PFSK-1 (cell line): ENCODE data around the gene TXLNB.

Experiments used
- FOXP2 ChIP-seq: optimal IDR thresholded peaks from 2 replicates; pipeline ENCODE3; 2011; ENCODE audit warnings: borderline replicate concordance, control low read depth, inconsistent platforms; ENCODE audit not compliant: insufficient read depth; ENCODE audit errors: extremely low read length, extremely low read depth
- POLR2AphosphoS5 ChIP-seq: IDR thresholded peaks from 2 replicates; pipeline ENCODE4 v1.6.1; 2012; ENCODE audit warnings: low read depth, mild to moderate bottlenecking, control low read depth, low read length, moderate library complexity
- REST ChIP-seq, 2 experiments: IDR thresholded peaks; 2 replicates each; pipeline versions ENCODE4 v1.6.1 to v1.8.0; 2011 to 2012; ENCODE audit warnings: low read depth in 2 of 2, low read length in 2 of 2, control low read depth in 1 of 2, inconsistent platforms in 1 of 2, mild to moderate bottlenecking in 1 of 2, moderate library complexity in 1 of 2; ENCODE audit not compliant: insufficient read depth in 1 of 2
- SIN3A ChIP-seq: IDR thresholded peaks from 2 replicates; pipeline ENCODE4 v1.6.1; 2012; ENCODE audit warnings: mild to moderate bottlenecking, low read length, moderate library complexity, borderline replicate concordance; ENCODE audit not compliant: insufficient read depth
- TAF1 ChIP-seq: IDR thresholded peaks from 2 replicates; pipeline ENCODE4 v1.6.1; 2012; ENCODE audit warnings: low read length, control low read depth, borderline replicate concordance; ENCODE audit not compliant: insufficient read depth

The TXLNB gene

GRCh38 chr6:139311831-139312230, 20.0 kb upstream of the TXLNB start:
- TF ChIP-seq REST (IDR thresholded peaks at IDR 0.05; ENCODE audit: insufficient read depth in 1 of 2, low read depth in 2 of 2, low read length in 2 of 2) = no peak
- TF ChIP-seq POLR2AphosphoS5 = no peak
- no peak for TF ChIP-seq SIN3A
- no peak for TF ChIP-seq FOXP2
- no peak for TF ChIP-seq TAF1

DNA sequence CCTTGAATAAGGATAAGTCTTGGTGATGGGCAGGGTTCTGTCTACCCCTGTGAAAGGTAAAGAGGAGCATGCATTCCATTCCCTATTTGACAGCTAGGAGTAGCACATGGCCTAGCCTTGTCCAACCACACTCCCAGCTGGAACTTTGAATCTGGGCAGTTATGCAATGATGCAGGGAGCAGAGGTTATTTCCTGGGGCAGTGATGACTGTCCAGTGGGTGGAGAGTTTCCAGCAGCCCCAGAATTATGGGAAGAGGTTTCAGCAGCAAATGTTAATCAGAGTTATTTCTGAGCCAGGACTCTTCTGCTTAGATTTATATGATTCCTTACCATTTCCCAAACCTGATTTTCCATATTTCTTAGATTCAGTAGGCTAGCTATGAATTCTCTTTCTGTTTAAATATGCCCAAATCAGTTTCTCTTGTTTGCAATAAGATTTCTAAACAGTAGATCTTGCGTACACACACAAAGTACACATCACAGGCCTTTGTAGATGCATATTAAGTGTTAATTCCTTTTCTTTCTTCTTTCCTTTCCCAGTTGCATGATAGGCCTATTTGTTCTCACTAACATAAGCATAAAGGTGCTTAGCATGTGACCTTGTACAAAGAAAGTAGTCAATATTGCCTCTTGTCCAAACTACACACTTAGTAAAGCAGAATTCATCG, 17.3 kb upstream of the TXLNB start:
- TF ChIP-seq REST (IDR thresholded peaks at IDR 0.05; ENCODE audit: insufficient read depth in 1 of 2, low read depth in 2 of 2, low read length in 2 of 2) = no peak
- no peak for TF ChIP-seq SIN3A
- no peak for TF ChIP-seq POLR2AphosphoS5
- no peak for TF ChIP-seq TAF1
- no peak for TF ChIP-seq FOXP2

- TF ChIP-seq FOXP2 (no peak), TAF1 (no peak), SIN3A (no peak), REST (IDR thresholded peaks at IDR 0.05; ENCODE audit: insufficient read depth in 1 of 2, low read depth in 2 of 2, low read length in 2 of 2) (no peak), POLR2AphosphoS5 (no peak)
Measured at GRCh38 chr6:139308286-139308916, 16.6 kb upstream of the TXLNB start.

DNA sequence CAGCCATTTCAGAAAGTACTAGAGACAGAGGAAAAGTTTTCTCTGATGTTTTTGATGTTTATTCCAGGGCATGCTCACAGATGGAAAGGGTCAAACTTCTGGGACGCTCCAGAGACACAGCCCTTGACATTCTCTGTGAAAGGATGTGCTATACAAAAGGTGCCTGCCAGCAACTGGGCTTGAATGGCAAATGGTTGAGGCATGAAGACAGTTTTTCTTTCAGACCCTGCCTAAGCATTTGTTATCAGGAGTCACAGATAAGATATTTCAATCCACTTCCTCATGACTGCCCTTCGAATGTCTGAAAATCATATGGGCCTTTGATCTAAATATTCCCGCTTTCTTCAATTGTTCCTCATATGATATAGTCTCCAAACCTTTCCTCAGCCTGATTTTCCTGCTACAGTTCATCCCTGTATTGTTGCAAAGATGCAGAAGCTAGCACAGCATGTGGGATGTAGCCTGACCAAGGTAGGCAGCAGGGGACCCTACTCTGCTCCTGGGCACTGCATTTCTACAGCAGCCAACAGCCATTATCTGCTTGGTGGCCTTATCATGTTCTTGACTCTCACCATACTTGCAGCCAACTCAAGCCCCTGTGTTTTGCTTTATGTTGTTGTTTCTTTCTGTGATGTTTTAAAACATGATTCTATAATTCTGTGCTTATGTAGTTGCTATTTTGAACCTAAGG, 14.6 kb upstream of the TXLNB start:
- TF ChIP-seq POLR2AphosphoS5 = no peak
- no peak for TF ChIP-seq REST (IDR thresholded peaks at IDR 0.05; ENCODE audit: insufficient read depth in 1 of 2, low read depth in 2 of 2, low read length in 2 of 2)
- no peak for TF ChIP-seq FOXP2
- TF ChIP-seq TAF1 = no peak
